ENCODE measurements around the gene PNPO. TPM values are rescaled to one million over a fixed set of nuclear protein-coding genes. Genes with fewer than 3 reads are reported as not detected.

PNPO gene
- total and polyA plus RNA-seq, 2 of the 13 experiments (the other 11 are each of a cell fraction or from before 2014, with no cell fraction given) = 47.9 to 63.3 TPM

- Histone ChIP-seq H3K27me3 (ENCODE audit: control insufficient read depth in 1 of 2, insufficient read depth in 2 of 2, low read length in 2 of 2) (peaks cover 0 to 2% of the 10 kb centered on the region in 2 experiments; a peak in 4 of 5 replicates), H3K79me2 (ENCODE audit: insufficient read depth, low read length) (no peaks in the 10 kb centered on the region), H3K9ac (ENCODE audit: insufficient read depth, low read depth, low read length) (no peak overlapping the region), H3K4me2 (ENCODE audit: low read depth, low read length) (no peak overlapping the region), H4K20me1 (ENCODE audit: insufficient read depth, low read length) (no peaks in the 10 kb centered on the region), H3K9me3 (ENCODE audit: low read length) (no peaks in the 10 kb centered on the region), H3K4me1 (ENCODE audit: insufficient read depth, low read length) (peaks cover 83% of the 10 kb centered on the region), H2AFZ (ENCODE audit: low read length) (no peak overlapping the region), H3K4me3 (replicated peaks in 1 of 3; ENCODE audit: insufficient read depth in 1 of 3, low read depth in 2 of 3, low read length in 3 of 3) (no peak overlapping the region), H3K36me3 (replicated peaks in 1 of 2; ENCODE audit: control insufficient read depth in 1 of 2, insufficient read depth in 2 of 2, low read length in 2 of 2) (no peaks in the 10 kb centered on the region), H3K27ac (ENCODE audit: extremely low read length, insufficient read depth, low read length) (no peak overlapping the region)
- TF ChIP-seq ZNF143 (CRISPR knock-in tag; IDR thresholded peaks at IDR 0.05) (no peak), KLF15 (CRISPR knock-in tag; IDR thresholded peaks at IDR 0.05; ENCODE audit: borderline replicate concordance) (no peak), TBP (CRISPR knock-in tag; IDR thresholded peaks at IDR 0.05) (no peak)
- TF ChIP-seq, protein P1, sequence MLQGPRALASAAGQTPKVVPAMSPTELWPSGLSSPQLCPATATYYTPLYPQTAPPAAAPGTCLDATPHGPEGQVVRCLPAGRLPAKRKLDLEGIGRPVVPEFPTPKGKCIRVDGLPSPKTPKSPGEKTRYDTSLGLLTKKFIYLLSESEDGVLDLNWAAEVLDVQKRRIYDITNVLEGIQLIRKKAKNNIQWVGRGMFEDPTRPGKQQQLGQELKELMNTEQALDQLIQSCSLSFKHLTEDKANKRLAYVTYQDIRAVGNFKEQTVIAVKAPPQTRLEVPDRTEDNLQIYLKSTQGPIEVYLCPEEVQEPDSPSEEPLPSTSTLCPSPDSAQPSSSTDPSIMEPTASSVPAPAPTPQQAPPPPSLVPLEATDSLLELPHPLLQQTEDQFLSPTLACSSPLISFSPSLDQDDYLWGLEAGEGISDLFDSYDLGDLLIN (CRISPR knock-in tag; IDR thresholded peaks at IDR 0.05; ENCODE audit: borderline replicate concordance) = no peak
- TF ChIP-seq, protein P2, sequence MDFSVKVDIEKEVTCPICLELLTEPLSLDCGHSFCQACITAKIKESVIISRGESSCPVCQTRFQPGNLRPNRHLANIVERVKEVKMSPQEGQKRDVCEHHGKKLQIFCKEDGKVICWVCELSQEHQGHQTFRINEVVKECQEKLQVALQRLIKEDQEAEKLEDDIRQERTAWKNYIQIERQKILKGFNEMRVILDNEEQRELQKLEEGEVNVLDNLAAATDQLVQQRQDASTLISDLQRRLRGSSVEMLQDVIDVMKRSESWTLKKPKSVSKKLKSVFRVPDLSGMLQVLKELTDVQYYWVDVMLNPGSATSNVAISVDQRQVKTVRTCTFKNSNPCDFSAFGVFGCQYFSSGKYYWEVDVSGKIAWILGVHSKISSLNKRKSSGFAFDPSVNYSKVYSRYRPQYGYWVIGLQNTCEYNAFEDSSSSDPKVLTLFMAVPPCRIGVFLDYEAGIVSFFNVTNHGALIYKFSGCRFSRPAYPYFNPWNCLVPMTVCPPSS (IDR thresholded peaks at IDR 0.05) = no peak
- in situ Hi-C loops (cut with HindIII; ENCODE audit: extremely low pct_ligation_motif_present, low pct_unique_long_range_greater_than_20kb) = no loop called here
- FAIRE-seq (no peak), ATAC-seq (no peak), DNase-seq (ENCODE audit: low spot score) (no peak)
- intact Hi-C loops (cut with micrococcal nuclease; ENCODE audit: unreplicated experiment) = no loop called here
- BruUV-seq (replicated peaks) = no TSS peak
- POLR2A ChIA-PET = interaction anchor here (2.3 to 15.1 kb wide), 2 partner anchors 12 to 15 kb away, joined by 14 to 267 read pairs; partner anchors contain the start of genes CDK5RAP3 and PNPO
- CTCF ChIA-PET (ENCODE audit: low intra/inter-chr PET ratio, low total read pairs) = no interaction called here
Observed at GRCh38 chr17:47953909-47954308, 12.5 kb downstream of the PNPO start.
